ENCODE results near the gene DPF1.

The DPF1 gene

DNA sequence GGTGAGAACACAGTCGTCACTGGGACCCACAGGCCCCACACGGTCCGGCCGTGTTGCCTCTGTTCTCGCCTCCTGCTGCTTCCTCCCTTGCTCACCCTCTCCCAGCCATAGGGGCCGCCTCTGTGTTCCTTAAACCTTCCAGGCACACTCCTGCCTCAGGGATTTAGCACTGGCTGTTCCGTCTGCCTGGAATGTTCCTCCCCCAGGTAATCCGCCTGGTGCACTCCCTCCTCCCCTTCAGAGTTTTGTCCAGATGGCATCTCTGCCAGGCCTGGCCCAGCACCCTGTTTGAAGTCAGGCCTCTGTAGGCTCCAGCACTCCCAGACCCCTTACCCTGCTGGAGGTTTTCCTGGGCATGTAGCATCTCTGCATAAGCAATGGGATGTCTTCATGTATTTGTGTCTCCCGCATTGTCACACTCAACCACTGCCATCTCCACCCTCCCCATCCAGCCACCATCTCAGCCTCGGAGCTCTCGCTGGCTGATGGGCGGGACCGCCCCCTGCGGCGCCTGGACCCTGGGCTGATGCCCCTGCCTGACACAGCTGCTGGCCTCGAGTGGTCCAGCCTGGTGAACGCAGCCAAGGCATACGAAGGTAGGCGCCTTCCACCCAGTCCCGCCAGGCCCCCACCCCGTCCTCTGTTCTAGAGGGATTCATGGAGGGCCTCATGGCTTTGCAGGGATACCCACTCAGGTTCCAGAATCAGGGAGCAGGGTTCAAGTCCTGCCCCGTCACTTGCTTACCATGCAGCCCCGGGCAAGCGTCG is 25.9 kb downstream of the DPF1 start:
- no peak for DNase-seq (ENCODE audit: low read depth)
- H3K4me3 ChIP-seq (ENCODE audit: low read depth, low read length) = no peak overlapping the region
- TF ChIP-seq, protein P1, sequence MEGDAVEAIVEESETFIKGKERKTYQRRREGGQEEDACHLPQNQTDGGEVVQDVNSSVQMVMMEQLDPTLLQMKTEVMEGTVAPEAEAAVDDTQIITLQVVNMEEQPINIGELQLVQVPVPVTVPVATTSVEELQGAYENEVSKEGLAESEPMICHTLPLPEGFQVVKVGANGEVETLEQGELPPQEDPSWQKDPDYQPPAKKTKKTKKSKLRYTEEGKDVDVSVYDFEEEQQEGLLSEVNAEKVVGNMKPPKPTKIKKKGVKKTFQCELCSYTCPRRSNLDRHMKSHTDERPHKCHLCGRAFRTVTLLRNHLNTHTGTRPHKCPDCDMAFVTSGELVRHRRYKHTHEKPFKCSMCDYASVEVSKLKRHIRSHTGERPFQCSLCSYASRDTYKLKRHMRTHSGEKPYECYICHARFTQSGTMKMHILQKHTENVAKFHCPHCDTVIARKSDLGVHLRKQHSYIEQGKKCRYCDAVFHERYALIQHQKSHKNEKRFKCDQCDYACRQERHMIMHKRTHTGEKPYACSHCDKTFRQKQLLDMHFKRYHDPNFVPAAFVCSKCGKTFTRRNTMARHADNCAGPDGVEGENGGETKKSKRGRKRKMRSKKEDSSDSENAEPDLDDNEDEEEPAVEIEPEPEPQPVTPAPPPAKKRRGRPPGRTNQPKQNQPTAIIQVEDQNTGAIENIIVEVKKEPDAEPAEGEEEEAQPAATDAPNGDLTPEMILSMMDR (IDR thresholded peaks at IDR 0.05; ENCODE audit: insufficient read depth, low read depth, low read length, missing control alignments) = no peak

DNA sequence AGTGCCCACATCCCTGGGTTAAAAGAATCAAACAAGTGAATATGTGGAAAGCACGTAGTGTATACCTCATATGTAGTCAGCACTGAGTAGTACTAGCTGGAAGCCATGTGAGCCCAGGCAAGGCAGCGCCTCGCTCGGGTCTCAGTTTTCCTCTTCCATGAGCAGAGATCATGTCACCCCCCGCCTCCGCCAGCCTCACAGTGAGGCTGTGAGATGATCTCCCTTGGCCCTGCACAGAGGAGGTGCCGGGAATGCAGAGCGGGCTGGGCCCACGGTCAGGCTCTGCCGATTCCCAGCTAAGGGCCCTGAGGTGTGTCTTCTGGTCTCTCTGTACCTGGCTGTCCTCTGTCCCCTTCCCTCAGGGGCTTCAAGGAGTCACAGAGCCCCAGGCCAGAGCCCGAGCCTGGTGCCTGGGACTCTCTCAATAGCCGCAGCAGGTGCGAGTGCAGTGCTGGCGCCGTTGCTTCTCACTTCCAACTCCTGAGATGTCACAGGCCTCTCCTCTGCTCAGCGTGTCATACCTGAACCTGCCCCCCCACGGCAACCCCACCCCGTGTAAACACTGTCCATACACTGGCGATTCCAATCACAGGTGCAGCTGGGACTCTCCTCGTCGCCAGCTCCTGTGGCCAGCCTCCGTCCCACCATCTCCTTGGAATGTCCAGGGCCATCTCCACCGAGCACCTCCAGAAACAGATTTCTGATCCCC is 26.9 kb downstream of the DPF1 start:
- DNase-seq (ENCODE audit: low read depth) = no peak
- no peak overlapping the region for H3K4me3 ChIP-seq (ENCODE audit: low read depth, low read length)
- TF ChIP-seq, protein P1 (IDR thresholded peaks at IDR 0.05; ENCODE audit: insufficient read depth, low read depth, low read length, missing control alignments) = no peak

DNA sequence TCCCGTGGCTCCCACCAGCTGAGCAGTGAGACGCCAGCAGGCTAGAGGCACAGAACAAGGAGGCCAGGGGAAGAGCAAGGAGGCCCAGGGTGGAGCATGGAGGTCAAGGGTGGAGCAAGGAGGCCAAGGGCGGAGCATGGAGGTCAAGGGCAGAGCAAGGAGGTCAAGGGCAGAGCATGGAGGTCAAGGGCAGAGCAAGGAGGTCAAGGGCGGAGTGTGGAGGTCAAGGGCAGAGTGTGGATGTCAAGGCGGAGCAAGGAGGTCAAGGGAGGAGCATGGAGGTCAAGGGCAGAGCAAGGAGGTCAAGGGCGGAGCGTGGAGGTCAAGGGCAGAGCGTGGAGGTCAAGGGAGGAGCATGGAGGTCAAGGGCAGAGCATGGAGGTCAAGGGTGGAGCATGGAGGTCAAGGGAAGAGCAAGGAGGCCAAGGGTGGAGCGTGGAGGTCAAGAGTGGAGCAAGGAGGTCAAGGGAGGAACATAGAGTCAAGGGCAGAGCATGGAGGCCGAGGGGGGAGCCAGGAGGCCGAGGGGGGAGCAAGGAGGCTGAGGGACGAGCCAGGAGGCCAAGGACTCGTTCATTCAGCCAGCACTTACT is 27.7 kb downstream of the DPF1 start:
- TF ChIP-seq, protein P1 (IDR thresholded peaks at IDR 0.05; ENCODE audit: insufficient read depth, low read depth, low read length, missing control alignments) = no peak
- DNase-seq (ENCODE audit: low read depth) = no peak
- H3K4me3 ChIP-seq (ENCODE audit: low read depth, low read length) = no peak overlapping the region

DNA sequence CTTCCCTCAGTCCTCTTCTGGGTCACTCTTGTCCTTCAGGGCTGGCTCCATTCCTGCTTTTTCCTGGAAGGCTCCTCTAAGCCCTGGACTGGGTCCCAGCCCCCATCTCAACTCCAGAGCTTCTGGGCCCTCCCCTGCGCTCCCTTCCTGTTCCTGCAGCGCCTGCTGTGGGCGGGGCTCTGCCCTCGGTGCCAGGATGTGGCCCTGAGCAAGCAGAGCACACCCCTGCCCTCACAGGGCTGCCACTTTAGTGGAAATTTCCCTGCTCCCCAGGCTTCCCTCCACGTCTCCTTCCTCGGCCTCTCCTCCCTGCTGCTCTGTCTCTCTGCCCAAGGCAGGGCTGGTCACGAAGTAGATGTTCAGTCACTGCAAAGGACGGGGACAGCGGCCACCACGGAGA is 28.8 kb downstream of the DPF1 start:
- H3K4me3 ChIP-seq (ENCODE audit: low read depth, low read length) = no peak overlapping the region
- TF ChIP-seq, protein P1 (IDR thresholded peaks at IDR 0.05; ENCODE audit: insufficient read depth, low read depth, low read length, missing control alignments) = no peak
- no peak for DNase-seq (ENCODE audit: low read depth)

DNA sequence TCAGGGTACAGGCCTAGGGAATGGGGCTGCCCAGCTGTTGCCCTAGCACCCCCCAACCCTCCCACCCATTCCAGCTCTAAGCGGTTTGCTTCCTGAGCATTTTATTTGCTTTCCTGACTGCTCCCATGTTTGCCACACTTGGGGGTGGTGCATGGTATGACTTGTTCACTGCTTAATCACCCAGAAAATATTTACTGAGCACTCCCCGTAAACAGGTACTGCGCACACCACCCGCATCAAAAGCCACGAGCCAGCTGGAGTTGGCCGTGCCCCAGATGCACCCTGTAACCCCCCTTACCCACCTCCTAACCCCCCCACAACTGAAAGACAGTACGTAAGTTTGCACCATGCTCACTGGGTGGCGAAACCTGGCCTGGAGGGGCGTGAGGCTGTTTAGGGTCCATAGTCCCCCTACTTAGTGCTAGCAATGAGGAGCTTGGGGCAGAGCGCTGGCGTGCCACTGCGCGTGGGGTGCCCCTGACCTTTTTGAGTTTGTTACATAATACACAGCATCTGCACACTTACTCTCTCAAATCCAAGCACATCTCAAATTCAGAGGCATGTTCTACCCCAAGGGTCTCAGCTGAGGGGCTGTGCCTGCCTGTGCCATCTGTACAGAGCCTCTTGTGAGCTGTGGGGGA is 29.8 kb downstream of the DPF1 start:
- no peak overlapping the region for H3K4me3 ChIP-seq (ENCODE audit: low read depth, low read length)
- TF ChIP-seq, protein P1 (IDR thresholded peaks at IDR 0.05; ENCODE audit: insufficient read depth, low read depth, low read length, missing control alignments) = no peak
- no peak for DNase-seq (ENCODE audit: low read depth)

DNA sequence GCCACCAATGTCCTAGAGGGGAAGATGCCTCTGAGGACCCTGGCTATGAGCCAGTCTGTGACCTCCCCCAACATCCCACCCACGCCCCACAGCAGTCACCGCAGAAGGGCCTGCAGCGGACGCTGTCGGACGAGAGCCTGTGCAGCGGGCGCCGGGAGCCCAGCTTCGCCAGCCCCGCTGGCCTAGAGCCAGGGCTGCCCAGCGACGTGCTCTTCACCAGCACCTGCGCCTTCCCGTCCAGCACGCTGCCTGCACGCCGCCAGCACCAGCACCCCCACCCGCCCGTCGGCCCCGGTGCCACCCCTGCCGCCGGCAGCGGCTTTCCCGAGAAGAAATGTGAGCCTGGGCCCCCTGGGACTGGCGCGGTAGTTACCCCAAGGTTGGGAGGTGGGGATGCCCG is 30.6 kb downstream of the DPF1 start:
- no peak for DNase-seq (ENCODE audit: low read depth)
- TF ChIP-seq, protein P1 (IDR thresholded peaks at IDR 0.05; ENCODE audit: insufficient read depth, low read depth, low read length, missing control alignments) = no peak

More for the DNA sequence above, 30.6 kb downstream of the DPF1 start:
- H3K4me3 ChIP-seq (ENCODE audit: low read depth, low read length) = no peak overlapping the region
